ENCODE results near the gene ZCWPW1. TPM values are rescaled to one million over a fixed set of nuclear protein-coding genes. Genes with fewer than 3 reads are reported as not detected.
"Not testable (repeated sequence)": the region's sequence is repeated elsewhere in the genome, so short reads cannot be mapped to it uniquely, and the experiment has no call there.

Gene ZCWPW1
- total RNA-seq, 1 experiment from 2014 or later = 3.7 TPM

DNA sequence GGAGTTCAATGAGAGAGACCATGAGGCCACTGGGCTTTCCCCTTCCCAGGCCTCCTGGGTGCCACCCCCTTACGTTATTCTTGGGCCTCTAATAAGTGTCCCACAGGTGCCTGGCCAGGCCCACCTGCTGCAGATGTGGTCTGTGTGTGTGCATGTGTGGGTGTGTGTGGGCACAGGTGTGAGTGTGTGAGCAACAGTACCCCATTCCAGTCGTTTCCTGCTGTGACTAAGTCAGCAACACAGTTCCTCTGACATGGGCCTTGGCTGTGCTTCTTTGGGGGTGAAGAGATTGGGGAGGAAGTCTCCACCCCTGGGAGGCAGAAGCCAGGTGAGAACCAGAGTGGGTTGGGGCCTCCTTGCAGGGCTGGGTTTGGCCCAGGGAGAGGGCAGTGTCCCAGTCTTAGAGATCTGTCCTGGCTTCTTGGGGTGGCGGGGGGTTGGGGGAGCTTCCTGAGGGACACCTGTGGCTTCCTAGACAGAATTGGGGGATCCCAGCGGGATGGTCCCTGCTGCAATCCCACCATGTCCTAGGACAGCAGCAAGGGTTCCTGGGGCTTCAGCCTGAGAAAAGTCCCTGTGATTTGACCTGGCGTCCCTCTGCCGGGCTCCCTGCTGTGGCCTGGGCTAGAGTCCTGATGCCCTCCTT is 74.7 kb downstream of the ZCWPW1 start:
- DNase-seq (ENCODE audit: low spot score) = no peak

- DNase-seq (ENCODE audit: low spot score) = no peak
These were observed 75.4 kb downstream of the ZCWPW1 start for GRCh38 chr7:100352984-100353684.

GRCh38 chr7:100352230-100352781 is 76.2 kb downstream of the ZCWPW1 start:
- DNase-seq (ENCODE audit: low spot score) = not testable (repeated sequence)

DNA sequence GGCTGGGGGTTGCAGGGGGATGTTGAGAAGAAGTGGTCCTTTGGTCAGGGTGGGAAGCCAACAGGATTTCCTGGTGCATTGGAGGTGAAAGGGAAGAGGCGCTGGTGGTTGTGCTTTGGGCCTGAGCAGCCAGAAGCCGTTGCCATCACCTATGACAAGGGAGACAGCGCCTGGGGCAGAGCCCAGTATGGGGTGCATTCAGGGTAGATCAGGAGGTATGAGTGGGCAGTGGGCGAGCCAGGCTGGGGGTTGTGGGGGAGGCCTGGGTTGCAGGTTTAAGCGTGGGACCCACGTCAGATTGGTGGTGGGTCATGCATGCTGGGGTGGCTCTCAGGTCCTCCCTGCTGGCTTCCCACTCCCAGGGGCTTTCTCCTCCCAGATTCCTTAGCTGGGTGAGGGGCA is 76.8 kb downstream of the ZCWPW1 start:
- no peak for DNase-seq (ENCODE audit: low spot score)

Other genes starting within 250 kb of the ZCWPW1 start
- not detected in 2 replicates for gene PVRIG, start 208.8 kb downstream of the ZCWPW1 start, total RNA-seq (2014; rRNA removed; shearing (Covaris generic))
- gene SPDYE3, start 121.0 kb downstream of the ZCWPW1 start, total RNA-seq (2014; rRNA removed; shearing (Covaris generic)) = not detected in 2 replicates
- gene PILRB, start 70.6 kb downstream of the ZCWPW1 start, total RNA-seq (2014; rRNA removed; shearing (Covaris generic)) = 14.3 and 16.4 TPM in 2 replicates
- gene PILRA, start 55.2 kb downstream of the ZCWPW1 start, total RNA-seq (2014; rRNA removed; shearing (Covaris generic)) = not detected in 2 replicates
- gene MEPCE, start 1.1 kb upstream of the ZCWPW1 start, total RNA-seq (2014; rRNA removed; shearing (Covaris generic)) = 33.4 and 34.8 TPM in 2 replicates
- 55.0 and 67.7 TPM in 2 replicates for gene PPP1R35, start 7.8 kb upstream of the ZCWPW1 start, total RNA-seq (2014; rRNA removed; shearing (Covaris generic))
- 0.60 and 8.3 TPM in 2 replicates for gene SPACDR, start 35.6 kb upstream of the ZCWPW1 start, total RNA-seq (2014; rRNA removed; shearing (Covaris generic))
- 26.6 and 32.6 TPM in 2 replicates for gene TSC22D4, start 50.5 kb upstream of the ZCWPW1 start, total RNA-seq (2014; rRNA removed; shearing (Covaris generic))
- 0.07 TPM in 1 of 2 replicates, not detected in the other for gene NYAP1, start 55.2 kb upstream of the ZCWPW1 start, total RNA-seq (2014; rRNA removed; shearing (Covaris generic))
- gene AGFG2, start 110.5 kb upstream of the ZCWPW1 start, total RNA-seq (2014; rRNA removed; shearing (Covaris generic)) = 6.8 and 8.8 TPM in 2 replicates
- 0.19 and 0.55 TPM in 2 replicates for gene SAP25, start 145.2 kb upstream of the ZCWPW1 start, total RNA-seq (2014; rRNA removed; shearing (Covaris generic))
- 10.7 and 11.4 TPM in 2 replicates for gene LRCH4, start 157.4 kb upstream of the ZCWPW1 start, total RNA-seq (2014; rRNA removed; shearing (Covaris generic))
- 0.48 TPM in 1 of 2 replicates, not detected in the other for gene FBXO24, start 157.6 kb upstream of the ZCWPW1 start, total RNA-seq (2014; rRNA removed; shearing (Covaris generic))
- 18.0 and 38.9 TPM in 2 replicates for gene PCOLCE, start 173.7 kb upstream of the ZCWPW1 start, total RNA-seq (2014; rRNA removed; shearing (Covaris generic))
- 6.9 and 19.3 TPM in 2 replicates for gene MOSPD3, start 183.8 kb upstream of the ZCWPW1 start, total RNA-seq (2014; rRNA removed; shearing (Covaris generic))
- not detected in 2 replicates for gene TFR2, start 212.8 kb upstream of the ZCWPW1 start, total RNA-seq (2014; rRNA removed; shearing (Covaris generic))
- not detected in 2 replicates for gene ACTL6B, start 227.7 kb upstream of the ZCWPW1 start, total RNA-seq (2014; rRNA removed; shearing (Covaris generic))
- 94.3 and 104 TPM in 2 replicates for gene GNB2, start 245.0 kb upstream of the ZCWPW1 start, total RNA-seq (2014; rRNA removed; shearing (Covaris generic))